ENCODE data around the gene NFIC. TPM values are rescaled to one million over a fixed set of nuclear protein-coding genes. Genes with fewer than 3 reads are reported as not detected.

The NFIC gene
- total and polyA plus RNA-seq, 2 of the 4 experiments (the other 2 are of a cell fraction): 21.9 to 32.1 TPM

GRCh38 chr19:3506384-3507340 is 140.3 kb downstream of the NFIC start:
- Histone ChIP-seq H2BK15ac (ENCODE audit: low read depth, low read length) (no peak overlapping the region), H3K27me3 (ENCODE audit: control insufficient read depth, insufficient read depth, low read length) (no peaks in the 10 kb centered on the region), H3K36me3 (ENCODE audit: control insufficient read depth, insufficient read depth, low read length) (peaks cover 10% of the 10 kb centered on the region), H3K14ac (replicated peaks; ENCODE audit: low read depth, low read length) (peak overlapping the region; percentile 83), H2BK5ac (ENCODE audit: low read depth, low read length, poor library complexity, severe bottlenecking) (peak overlapping the region; percentile 47), H3K4me3 (ENCODE audit: insufficient read depth, low read depth, low read length) (peak overlapping the region; percentile 65), H3K9me3 (ENCODE audit: control insufficient read depth, insufficient read depth, low read length) (no peaks in the 10 kb centered on the region), H4K5ac (ENCODE audit: low read depth, low read length) (no peak overlapping the region; the same call in 1 of the 2 replicates), H2BK20ac (ENCODE audit: low read depth, low read length) (no peak overlapping the region), H4K20me1 (ENCODE audit: insufficient read depth, low read length) (peaks cover 45% of the 10 kb centered on the region), H3K18ac (ENCODE audit: low read depth, low read length) (no peak overlapping the region), H3K4me1 (ENCODE audit: control insufficient read depth, insufficient read depth, low read length) (peaks cover 16% of the 10 kb centered on the region), H3K9ac (ENCODE audit: low read depth, low read length) (peak overlapping the region; percentile 90), H4K91ac (ENCODE audit: insufficient read depth, low read depth, low read length) (no peak overlapping the region; the same call in 1 of the 2 replicates), H2AK9ac (replicated peaks; ENCODE audit: low read depth, low read length, poor library complexity) (peak overlapping the region; percentile 98), H2AK5ac (ENCODE audit: low read depth, low read length) (peak overlapping the region; percentile 89), H3K27ac (ENCODE audit: insufficient read depth, low read length) (peak overlapping the region; percentile 65), H3K56ac (ENCODE audit: extremely low read depth, insufficient read depth, low read length) (0 out of 2 replicates have a peak overlapping the region, but pooled peaks have one; percentile 52), H2BK120ac (ENCODE audit: low read depth, low read length) (no peak overlapping the region), H2AFZ (replicated peaks; ENCODE audit: low read length, poor library complexity) (peak overlapping the region; percentile 88), H3K4ac (ENCODE audit: low read depth, low read length) (peak overlapping the region; percentile 72), H3K23ac (ENCODE audit: low read depth, low read length) (peak overlapping the region; percentile 82), H3K79me1 (ENCODE audit: low read depth in 1 of 2, low read length in 2 of 2) (peaks cover 0 to 57% of the 10 kb centered on the region in 2 experiments; a peak in 2 of 4 replicates), H3K4me2 (ENCODE audit: low read depth, low read length) (peak overlapping the region; percentile 98), H4K8ac (ENCODE audit: low read depth in 2 of 2, low read length in 2 of 2) (peak overlapping the region; percentile 33 to 66; a peak in 1 of 4 replicates), H3K9me1 (ENCODE audit: insufficient read depth, low read length) (peaks cover 15% of the 10 kb centered on the region)
- no peak for TF ChIP-seq RFX5 (IDR thresholded peaks at IDR 0.05; ENCODE audit: low read depth, low read length)
- peak; percentile 80; the same call in 1 of the 2 replicates for TF ChIP-seq POLR2A (IDR thresholded peaks at IDR 0.05; ENCODE audit: low read depth, low read length)
- BruUV-seq (replicated peaks): no TSS peak
- ATAC-seq (ENCODE audit: low read depth): peak; percentile 8
- POLR2A ChIA-PET (ENCODE audit: unreplicated experiment): interaction anchor here (0.6 kb wide), 2 partner anchors 12 to 138 kb away, joined by 3 to 4 read pairs; no protein-coding TSS in a partner anchor
- CTCF ChIA-PET: no interaction called here
- in situ Hi-C loops (cut with MboI; ENCODE audit: low sequenced_read_pairs) (no loop called here), dilution Hi-C loops (cut with HindIII; ENCODE audit: low sequenced_read_pairs, unreplicated experiment) (no loop called here), intact Hi-C loops (cut with micrococcal nuclease) (loop anchor here (5.0 kb wide), 1 partner anchor 121 kb away; the partner anchor contains the start of gene CACTIN)
- no peak for DNase-seq
- WGBS, 2 experiments (ENCODE audit: extremely low coverage in 2 of 2, insufficient read length in 1 of 2): 0% methylated on average over 24 of the region's 69 CpGs; no CpG with 5 or more reads in 1 of the 2 experiments
